Superior temporal gyrus (tissue), 1 donor: ENCODE results near the gene MAP3K8.
"Not testable (repeated sequence)": the region's sequence is repeated elsewhere in the genome, so short reads cannot be mapped to it uniquely, and the experiment has no call there.

Experiments
- DNase-seq: peaks from one replicate; pipeline ENCODE4 v3.0.0-alpha.2; 2016; ENCODE audit errors: extremely low spot score

MAP3K8 gene

GRCh38 chr10:30447125-30447799 lies 13.3 kb downstream of the MAP3K8 start:
- DNase-seq: no peak

- DNase-seq: no peak
These were observed 14.1 kb downstream of the MAP3K8 start for GRCh38 chr10:30448092-30448491.

- DNase-seq: no peak
These were observed 20.0 kb downstream of the MAP3K8 start for GRCh38 chr10:30453764-30454527.

GRCh38 chr10:30454744-30455510 lies 20.9 kb downstream of the MAP3K8 start:
- DNase-seq: peak; percentile 10

- DNase-seq: peak; percentile 5
These were observed 21.8 kb downstream of the MAP3K8 start for GRCh38 chr10:30455816-30456215.

- DNase-seq: peak; percentile 8
These were observed 22.3 kb downstream of the MAP3K8 start for GRCh38 chr10:30456266-30456665.

- DNase-seq: no peak
These were observed 25.3 kb downstream of the MAP3K8 start for GRCh38 chr10:30459283-30459682.

- no peak for DNase-seq
These were observed 26.1 kb downstream of the MAP3K8 start for GRCh38 chr10:30460121-30460520.

- DNase-seq: no peak
These were observed 28.5 kb downstream of the MAP3K8 start for GRCh38 chr10:30462513-30462912.

GRCh38 chr10:30463944-30464451 lies 30.0 kb downstream of the MAP3K8 start:
- no peak for DNase-seq

- DNase-seq: no peak
These were observed 30.7 kb downstream of the MAP3K8 start for GRCh38 chr10:30464675-30465074.

GRCh38 chr10:30466445-30466844 lies 32.5 kb downstream of the MAP3K8 start:
- no peak for DNase-seq

GRCh38 chr10:30467651-30468338 lies 33.8 kb downstream of the MAP3K8 start:
- DNase-seq: peak; percentile 56

- no peak for DNase-seq
These were observed 38.6 kb downstream of the MAP3K8 start for GRCh38 chr10:30472414-30473155.

- DNase-seq: not testable (repeated sequence)
These were observed 41.5 kb downstream of the MAP3K8 start for GRCh38 chr10:30475515-30475914.

- no peak for DNase-seq
These were observed 42.6 kb downstream of the MAP3K8 start for GRCh38 chr10:30476511-30477155.

GRCh38 chr10:30479513-30479912 lies 45.5 kb downstream of the MAP3K8 start:
- not testable (repeated sequence) for DNase-seq

- DNase-seq: no peak
These were observed 47.6 kb downstream of the MAP3K8 start for GRCh38 chr10:30481603-30482002.

GRCh38 chr10:30488316-30488715 lies 54.3 kb downstream of the MAP3K8 start:
- peak; percentile 10 for DNase-seq

- peak; percentile 3 for DNase-seq
These were observed 55.4 kb downstream of the MAP3K8 start for GRCh38 chr10:30489346-30489745.
